ENCODE data around the gene CAMK4. TPM values are rescaled to one million over a fixed set of nuclear protein-coding genes. Genes with fewer than 3 reads are reported as not detected.

CAMK4 gene
- total RNA-seq (ENCODE audit: unreplicated experiment), result 33.7 TPM
- long read RNA-seq, full-length matches to known transcripts, result 1 of 4 reads
- long read RNA-seq, partial matches to known transcripts, result 1 of 4 reads
- long read RNA-seq, other reads (novel, unspliced or antisense), result 2 of 4 reads

DNA sequence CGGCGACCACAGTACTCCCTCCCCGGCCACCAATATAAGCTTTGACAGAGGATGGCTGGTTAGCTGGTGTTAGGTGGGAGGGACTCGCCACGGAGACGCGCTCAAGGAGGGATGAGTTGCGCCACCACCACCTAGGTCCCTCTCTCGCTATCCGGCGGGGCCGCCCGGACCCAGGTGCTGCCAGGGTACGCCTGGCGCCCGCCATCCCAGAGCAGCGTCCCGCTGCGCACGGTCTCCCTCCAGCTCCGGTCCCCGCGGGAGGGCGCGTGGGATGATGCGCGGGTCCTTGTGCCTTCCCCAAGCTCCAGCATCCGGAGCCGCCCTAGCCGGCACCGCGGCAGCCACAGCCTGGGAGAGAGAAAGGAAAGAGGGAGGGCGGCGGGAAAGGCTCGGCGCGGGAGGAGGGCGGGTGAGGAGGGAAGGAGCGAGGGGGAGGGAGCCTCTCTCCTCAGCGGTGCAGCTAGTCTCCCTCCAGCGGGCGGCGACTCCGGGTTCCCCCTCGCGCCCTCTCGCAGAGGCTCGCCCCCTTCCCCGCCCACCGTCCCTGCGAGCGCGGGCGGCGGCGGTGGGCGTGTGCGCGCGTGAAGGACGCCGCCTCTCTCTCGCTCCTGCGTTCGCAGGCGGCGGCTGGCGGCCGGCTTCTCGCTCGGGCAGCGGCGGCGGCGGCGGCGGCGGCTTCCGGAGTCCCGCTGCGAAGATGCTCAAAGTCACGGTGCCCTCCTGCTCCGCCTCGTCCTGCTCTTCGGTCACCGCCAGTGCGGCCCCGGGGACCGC lies at the start of gene CAMK4:
TSS of gene CAMK4 (plus strand) at position 598 of the 774 bp plus-strand sequence. CDS start at position 698, 100 bp downstream.
- Mint-ChIP-seq H3K27me3 (ENCODE audit: unreplicated experiment) (peaks cover 15% of the 10 kb centered on the region), H3K9me3 (ENCODE audit: unreplicated experiment) (peaks cover 8% of the 10 kb centered on the region), H3K27ac (ENCODE audit: unreplicated experiment) (peak within 1 kb of the TSS; percentile 79), H3K36me3 (ENCODE audit: unreplicated experiment) (no peaks in the 10 kb centered on the region), H3K4me3 (ENCODE audit: unreplicated experiment) (peak within 1 kb of the TSS; percentile 91), H3K4me1 (ENCODE audit: low read depth, unreplicated experiment) (peaks cover 19% of the 10 kb centered on the region)
- DNase-seq, result peak; percentile 91
- no peak for TF ChIP-seq CTCF (IDR thresholded peaks at IDR 0.05; ENCODE audit: partially characterized antibody, unreplicated experiment)

GRCh38 chr5:111183064-111183463 lies 41.1 kb upstream of the CAMK4 start:
- H3K27me3 Mint-ChIP-seq (ENCODE audit: unreplicated experiment), result no peaks in the 10 kb centered on the region
- no peak for DNase-seq
- H3K4me1 Mint-ChIP-seq (ENCODE audit: low read depth, unreplicated experiment), result no peaks in the 10 kb centered on the region
- no peak overlapping the region for H3K4me3 Mint-ChIP-seq (ENCODE audit: unreplicated experiment)
- H3K9me3 Mint-ChIP-seq (ENCODE audit: unreplicated experiment), result no peaks in the 10 kb centered on the region
- H3K27ac Mint-ChIP-seq (ENCODE audit: unreplicated experiment), result no peak overlapping the region
- H3K36me3 Mint-ChIP-seq (ENCODE audit: unreplicated experiment), result peaks cover 4% of the 10 kb centered on the region
- TF ChIP-seq CTCF (IDR thresholded peaks at IDR 0.05; ENCODE audit: partially characterized antibody, unreplicated experiment), result no peak

- TF ChIP-seq CTCF (IDR thresholded peaks at IDR 0.05; ENCODE audit: partially characterized antibody, unreplicated experiment), result no peak
- Mint-ChIP-seq H3K36me3 (ENCODE audit: unreplicated experiment) (no peaks in the 10 kb centered on the region), H3K4me3 (ENCODE audit: unreplicated experiment) (no peak overlapping the region), H3K27ac (ENCODE audit: unreplicated experiment) (no peak overlapping the region), H3K4me1 (ENCODE audit: low read depth, unreplicated experiment) (no peaks in the 10 kb centered on the region), H3K9me3 (ENCODE audit: unreplicated experiment) (no peaks in the 10 kb centered on the region), H3K27me3 (ENCODE audit: unreplicated experiment) (no peaks in the 10 kb centered on the region)
- no peak for DNase-seq
Measured at GRCh38 chr5:111187079-111187478, 37.1 kb upstream of the CAMK4 start.

DNA sequence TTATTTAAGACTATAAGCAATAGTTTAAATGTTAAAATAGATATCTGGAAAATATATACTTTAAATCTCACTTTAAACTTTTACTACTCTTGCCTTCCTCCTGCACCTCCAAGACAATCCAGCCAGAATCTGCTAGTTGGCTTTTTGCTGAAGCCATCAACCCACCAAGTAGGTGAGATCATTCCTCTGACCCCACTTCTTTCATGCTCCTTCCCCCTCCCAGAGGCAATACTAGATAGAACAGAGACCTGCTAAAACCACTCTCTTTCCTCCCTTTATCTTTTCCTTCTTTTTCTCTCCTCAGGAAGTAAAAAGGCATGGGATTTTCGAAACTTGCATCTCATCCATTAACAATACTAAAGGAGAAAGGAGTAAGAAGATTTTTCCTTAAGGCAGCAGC lies 30.1 kb upstream of the CAMK4 start:
- Mint-ChIP-seq H3K27ac (ENCODE audit: unreplicated experiment) (no peak overlapping the region), H3K9me3 (ENCODE audit: unreplicated experiment) (no peaks in the 10 kb centered on the region), H3K27me3 (ENCODE audit: unreplicated experiment) (no peaks in the 10 kb centered on the region), H3K4me1 (ENCODE audit: low read depth, unreplicated experiment) (no peaks in the 10 kb centered on the region), H3K36me3 (ENCODE audit: unreplicated experiment) (no peaks in the 10 kb centered on the region), H3K4me3 (ENCODE audit: unreplicated experiment) (no peak overlapping the region)
- no peak for TF ChIP-seq CTCF (IDR thresholded peaks at IDR 0.05; ENCODE audit: partially characterized antibody, unreplicated experiment)
- DNase-seq, result no peak

GRCh38 chr5:111194925-111195324 lies 29.3 kb upstream of the CAMK4 start:
- DNase-seq, result no peak
- Mint-ChIP-seq H3K4me1 (ENCODE audit: low read depth, unreplicated experiment) (no peaks in the 10 kb centered on the region), H3K4me3 (ENCODE audit: unreplicated experiment) (no peak overlapping the region), H3K9me3 (ENCODE audit: unreplicated experiment) (no peaks in the 10 kb centered on the region), H3K27ac (ENCODE audit: unreplicated experiment) (no peak overlapping the region), H3K36me3 (ENCODE audit: unreplicated experiment) (no peaks in the 10 kb centered on the region), H3K27me3 (ENCODE audit: unreplicated experiment) (no peaks in the 10 kb centered on the region)
- TF ChIP-seq CTCF (IDR thresholded peaks at IDR 0.05; ENCODE audit: partially characterized antibody, unreplicated experiment), result no peak

Data from glutamatergic neuron (in vitro differentiated cells).